Large intestine (tissue), 3 donors: ENCODE measurements around the gene ARL15. TPM values are rescaled to one million over a fixed set of nuclear protein-coding genes. Genes with fewer than 3 reads are reported as not detected.

Source experiments
- DNase-seq, 2 donors: peaks; one replicate each; pipeline versions ENCODE4 v3.0.0 to v3.0.0-alpha.2; 2013
- H3K27ac ChIP-seq: one replicate; pipeline ENCODE4 v1.5.1; 2013; ENCODE audit warnings: low read length
- H3K27me3 ChIP-seq: 2 replicates; pipeline ENCODE4 v1.6.1; 2013; ENCODE audit warnings: low read length; ENCODE audit not compliant: control insufficient read depth, insufficient read depth
- H3K36me3 ChIP-seq: 2 replicates; pipeline ENCODE4 v1.6.1; 2013; ENCODE audit warnings: low read length; ENCODE audit not compliant: control insufficient read depth, insufficient read depth
- H3K4me1 ChIP-seq: one replicate; pipeline ENCODE4 v1.6.1; 2013; ENCODE audit warnings: low read length; ENCODE audit not compliant: control insufficient read depth, insufficient read depth
- H3K4me3 ChIP-seq: one replicate; pipeline ENCODE4 v1.5.1; 2013; ENCODE audit warnings: low read length
- H3K9me3 ChIP-seq: one replicate; pipeline ENCODE4 v1.6.1; 2013; ENCODE audit warnings: mild to moderate bottlenecking, low read depth, low read length, moderate library complexity; ENCODE audit not compliant: control insufficient read depth
- WGBS: methylation state at CpG from one replicate; pipeline ENCODE4 v1.1.5; 2013; ENCODE audit warnings: low lambda C conversion rate; ENCODE audit not compliant: insufficient coverage; 5-methylcytosine and 5-hydroxymethylcytosine counted together
- polyA plus RNA-seq: library from polyadenylated mRNA; unstranded; fragments of 120-200 nt; gene quantifications from one replicate; pipeline ENCODE4 v1.2.1, GENCODE V29; 2013

The ARL15 gene
- polyA plus RNA-seq, 1 donor = 41.5 TPM

DNA sequence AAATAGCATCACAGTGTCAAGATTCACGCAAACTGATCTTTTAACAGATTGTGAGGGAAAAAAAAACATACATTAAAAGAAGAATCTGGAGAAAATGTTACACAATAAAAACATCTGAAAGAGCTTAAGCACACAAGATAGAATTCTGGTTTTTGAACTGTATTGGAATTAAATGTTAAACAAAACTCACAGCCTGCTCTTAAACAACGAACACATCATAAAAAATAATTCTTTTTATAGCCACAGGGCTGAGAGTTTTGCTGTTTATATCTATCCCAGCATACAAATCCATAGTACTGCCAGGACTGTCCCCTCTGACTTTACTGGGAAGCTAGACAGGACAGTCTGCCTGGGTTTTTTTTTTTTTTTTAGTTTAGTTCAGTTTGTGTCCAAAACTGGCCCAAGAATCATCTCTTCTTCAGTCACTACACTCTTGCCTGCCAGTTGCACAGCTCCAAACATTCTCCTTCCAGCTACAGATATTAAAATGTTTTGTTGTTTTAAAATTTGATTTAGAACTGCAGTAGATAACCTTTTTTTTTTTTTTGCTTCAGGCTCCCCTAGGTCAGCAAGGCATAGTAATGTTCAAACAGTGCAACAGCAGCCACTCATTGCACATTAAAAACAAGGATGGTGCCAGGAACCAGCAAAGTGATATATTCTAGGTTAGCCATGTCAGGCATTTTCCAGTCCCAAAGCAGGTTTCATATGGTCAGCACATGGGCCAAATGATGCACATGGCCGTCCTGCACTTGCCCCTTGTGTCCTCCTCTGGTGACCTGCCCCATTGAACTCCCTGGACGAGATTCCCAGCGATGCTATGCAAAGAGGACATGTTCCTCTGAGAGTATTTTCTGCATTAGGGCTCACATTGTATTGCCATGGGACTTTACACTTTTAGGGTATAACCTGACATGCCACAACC lies 173.6 kb downstream of the ARL15 start:
- Histone ChIP-seq H3K27ac (no peak overlapping the region), H3K27me3 (no peaks in the 10 kb centered on the region), H3K4me1 (no peaks in the 10 kb centered on the region), H3K4me3 (no peak overlapping the region), H3K36me3 (no peaks in the 10 kb centered on the region), H3K9me3 (no peaks in the 10 kb centered on the region)
- no CpG with 5 or more reads among the region's 5 CpGs for WGBS
- no peak for DNase-seq

DNA sequence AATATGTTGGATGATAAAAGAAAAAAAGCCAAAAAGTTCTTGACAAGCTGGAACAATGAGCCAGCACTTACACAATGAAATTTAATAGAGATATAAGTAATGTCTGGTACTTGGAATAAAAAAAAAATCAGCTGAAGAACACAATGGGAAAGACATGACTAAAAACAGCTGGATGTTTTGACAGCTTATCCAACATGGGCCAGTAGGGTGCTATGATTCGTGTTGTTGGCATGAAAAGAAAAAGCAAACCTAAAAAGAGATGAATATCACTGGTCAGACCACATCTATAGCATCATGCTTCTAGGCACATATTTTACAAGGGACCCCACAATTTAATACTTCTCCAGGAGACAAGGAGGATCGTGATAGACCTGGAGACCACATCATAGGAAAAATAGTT lies 175.3 kb downstream of the ARL15 start:
- WGBS = no CpG with 5 or more reads among the region's 2 CpGs
- Histone ChIP-seq H3K4me1 (no peaks in the 10 kb centered on the region), H3K9me3 (no peaks in the 10 kb centered on the region)

DNA sequence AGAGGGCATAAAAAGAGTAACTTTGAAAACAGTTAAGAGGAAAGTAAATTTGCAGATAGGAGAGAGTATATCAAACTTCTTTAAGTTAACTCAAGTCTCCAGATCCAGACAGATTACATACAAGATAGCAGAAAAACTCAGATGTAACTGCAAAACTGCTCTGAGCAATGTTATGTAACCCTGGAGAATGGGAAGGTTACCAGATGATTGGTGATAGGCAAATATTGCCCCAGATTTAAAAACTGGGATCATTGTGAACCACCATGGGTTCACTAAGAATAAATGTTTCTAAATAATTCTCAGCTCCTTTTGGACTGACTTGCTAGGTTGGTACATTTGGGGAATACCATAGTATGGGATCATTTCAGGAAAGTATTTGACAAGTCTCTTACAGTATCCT lies 176.5 kb downstream of the ARL15 start:
- Histone ChIP-seq H3K4me3 (no peak overlapping the region), H3K4me1 (no peaks in the 10 kb centered on the region), H3K27me3 (no peaks in the 10 kb centered on the region), H3K27ac (no peak overlapping the region), H3K9me3 (no peaks in the 10 kb centered on the region), H3K36me3 (no peaks in the 10 kb centered on the region)
- no peak for DNase-seq

More for the DNA sequence above, 175.3 kb downstream of the ARL15 start:
- H3K27ac ChIP-seq = no peak overlapping the region
- no peaks in the 10 kb centered on the region for H3K36me3 ChIP-seq
- no peak for DNase-seq
- H3K27me3 ChIP-seq = no peaks in the 10 kb centered on the region
- no peak overlapping the region for H3K4me3 ChIP-seq

DNA sequence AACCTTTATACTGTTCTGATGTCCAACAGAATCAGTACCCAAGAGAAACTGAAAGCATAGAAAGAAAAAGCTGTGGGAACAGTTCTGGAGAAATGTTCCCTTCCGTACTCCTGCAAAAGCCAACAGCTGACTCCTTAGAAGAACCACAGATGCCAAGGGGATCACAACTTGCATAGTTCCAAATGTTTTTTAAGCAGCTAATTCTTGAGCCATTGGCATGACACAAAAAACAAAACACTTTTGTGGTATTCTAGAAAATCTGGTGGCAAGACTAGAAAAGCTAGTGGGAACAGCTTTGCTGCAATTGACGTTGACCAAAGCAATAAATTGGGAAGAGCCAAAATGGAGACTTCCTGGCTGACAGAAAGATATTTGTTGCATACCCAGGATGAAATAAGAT lies 189.9 kb downstream of the ARL15 start:
- H3K27ac ChIP-seq = no peak overlapping the region

DNA sequence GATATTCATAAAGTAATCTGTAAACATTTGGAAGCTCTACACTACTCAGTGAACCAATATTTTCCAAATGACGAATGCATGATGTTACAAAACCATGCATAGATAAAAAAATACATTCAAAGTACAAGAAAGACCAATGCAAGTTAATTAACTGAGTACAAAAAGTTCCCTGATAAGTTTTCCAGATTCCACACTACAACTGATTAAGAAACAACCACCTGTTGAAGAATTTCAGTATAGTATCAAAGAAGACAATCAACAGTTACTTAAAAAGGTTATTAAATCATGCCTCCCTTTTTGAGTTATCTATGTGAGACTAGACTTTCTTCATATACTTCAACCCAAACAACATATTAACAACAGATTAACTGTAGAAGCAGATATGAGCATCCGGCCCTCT lies 192.4 kb downstream of the ARL15 start:
- H3K4me3 ChIP-seq = no peak overlapping the region
- H3K36me3 ChIP-seq = peaks cover under 1% of the 10 kb centered on the region
- no CpG with 5 or more reads among the region's 2 CpGs for WGBS
- no peak for DNase-seq
- H3K27ac ChIP-seq = no peak overlapping the region
- no peaks in the 10 kb centered on the region for H3K27me3 ChIP-seq
- no peaks in the 10 kb centered on the region for H3K9me3 ChIP-seq
- no peaks in the 10 kb centered on the region for H3K4me1 ChIP-seq

More for the DNA sequence above, 189.9 kb downstream of the ARL15 start:
- no peaks in the 10 kb centered on the region for H3K9me3 ChIP-seq
- H3K4me1 ChIP-seq = no peaks in the 10 kb centered on the region
- H3K36me3 ChIP-seq = no peaks in the 10 kb centered on the region
- DNase-seq = no peak
- WGBS = no CpG with 5 or more reads among the region's 2 CpGs
- no peak overlapping the region for H3K4me3 ChIP-seq
- H3K27me3 ChIP-seq = no peaks in the 10 kb centered on the region

DNA sequence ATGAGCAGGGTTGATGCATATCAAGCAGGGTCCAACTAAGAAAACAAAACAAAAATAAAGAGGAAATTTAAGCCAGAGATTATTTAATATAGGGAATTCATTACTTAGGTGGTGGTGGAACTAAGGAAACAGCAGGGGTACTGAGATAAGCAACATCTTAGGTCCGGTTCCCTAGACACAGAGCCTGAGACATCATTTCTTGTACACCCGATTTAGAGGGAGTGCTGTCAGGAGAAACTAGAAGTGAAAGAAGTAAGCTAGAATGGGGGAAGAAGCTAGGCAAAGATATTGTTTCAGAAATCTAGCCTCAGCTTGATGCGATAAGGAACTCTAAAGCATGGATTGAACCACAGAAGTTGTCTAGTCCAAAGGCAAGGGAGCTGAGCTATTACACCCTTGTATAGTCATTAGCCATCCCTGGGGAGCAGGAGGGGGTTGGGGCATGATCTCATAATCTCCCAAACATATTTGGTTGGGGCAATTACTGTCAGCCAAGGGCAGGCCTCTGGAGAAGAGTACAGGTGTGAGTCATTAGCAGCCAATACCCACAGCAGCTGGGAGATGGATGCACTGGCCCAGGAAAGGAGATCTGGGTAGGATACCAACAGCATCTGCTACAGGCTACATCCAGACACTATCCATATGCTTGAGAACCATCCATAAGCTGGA lies 194.5 kb downstream of the ARL15 start:
- WGBS = 100% methylated on average over 1 of the region's 3 CpGs
- no peaks in the 10 kb centered on the region for H3K9me3 ChIP-seq
- no peaks in the 10 kb centered on the region for H3K4me1 ChIP-seq
- no peak overlapping the region for H3K27ac ChIP-seq
- no peak overlapping the region for H3K4me3 ChIP-seq
- H3K36me3 ChIP-seq = peaks cover 8% of the 10 kb centered on the region
- no peak for DNase-seq
- H3K27me3 ChIP-seq = no peaks in the 10 kb centered on the region

DNA sequence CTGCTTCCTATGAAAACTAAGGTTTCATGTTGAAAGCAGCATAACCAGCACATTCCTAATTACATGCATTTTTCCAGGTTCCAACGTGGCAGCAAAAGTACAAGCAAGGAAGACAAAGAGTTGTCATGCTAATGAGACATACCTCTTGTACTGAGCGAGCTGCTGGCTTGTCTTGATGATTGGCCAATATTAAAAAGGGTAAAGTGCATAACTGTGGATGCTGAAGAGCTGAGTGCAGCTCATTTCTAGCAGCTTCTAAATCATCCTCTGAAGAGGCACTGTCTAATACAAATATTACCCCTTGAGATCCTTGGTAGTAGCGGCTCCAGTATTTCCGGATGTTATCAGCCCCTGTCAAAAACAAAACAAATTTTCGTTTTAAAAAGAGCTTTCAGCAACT lies 197.3 kb downstream of the ARL15 start:
- H3K9me3 ChIP-seq = no peaks in the 10 kb centered on the region
- DNase-seq = no peak
- no peaks in the 10 kb centered on the region for H3K4me1 ChIP-seq
- no peaks in the 10 kb centered on the region for H3K27me3 ChIP-seq
- WGBS = 79% methylated on average over 4 of the region's 5 CpGs
- peaks cover 8% of the 10 kb centered on the region for H3K36me3 ChIP-seq
- no peak overlapping the region for H3K4me3 ChIP-seq
- H3K27ac ChIP-seq = no peak overlapping the region

DNA sequence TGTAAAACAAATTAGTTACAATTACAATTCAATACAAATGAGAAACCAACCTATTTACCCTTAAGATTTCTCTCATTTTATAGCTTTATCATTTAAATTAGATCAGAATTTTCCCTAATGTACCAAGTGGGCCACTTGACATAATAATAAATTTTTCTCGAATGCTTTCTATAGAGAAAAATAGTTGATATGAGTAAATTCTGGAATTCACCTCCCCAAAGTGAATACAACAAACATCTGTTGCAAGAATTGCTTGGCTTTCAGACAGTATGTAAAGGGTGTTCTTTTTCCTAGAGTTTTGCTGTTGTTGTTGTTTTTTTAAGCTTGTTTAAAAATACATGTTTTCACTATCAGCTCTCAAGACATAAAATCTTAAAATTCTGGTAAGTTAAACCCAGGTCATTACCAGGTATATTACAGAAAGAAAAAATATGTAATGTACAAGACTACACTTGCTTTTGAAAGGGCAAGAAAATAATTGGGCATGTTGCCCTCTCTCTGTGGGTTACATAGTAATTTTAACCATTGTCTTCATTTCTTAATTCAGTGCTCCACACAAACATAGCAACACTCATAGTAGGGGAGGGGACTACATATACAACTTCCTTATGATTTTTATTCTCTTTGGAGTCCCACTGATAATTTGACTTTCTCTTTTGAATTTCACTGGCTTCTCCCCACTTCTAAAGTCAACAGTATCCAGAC lies 200.6 kb downstream of the ARL15 start:
- no CpG with 5 or more reads among the region's 1 CpG for WGBS
- no peak overlapping the region for H3K4me3 ChIP-seq
- H3K27ac ChIP-seq = no peak overlapping the region
- peaks cover 11% of the 10 kb centered on the region for H3K36me3 ChIP-seq
- no peaks in the 10 kb centered on the region for H3K27me3 ChIP-seq
- no peaks in the 10 kb centered on the region for H3K9me3 ChIP-seq
- no peaks in the 10 kb centered on the region for H3K4me1 ChIP-seq
- DNase-seq = no peak

DNA sequence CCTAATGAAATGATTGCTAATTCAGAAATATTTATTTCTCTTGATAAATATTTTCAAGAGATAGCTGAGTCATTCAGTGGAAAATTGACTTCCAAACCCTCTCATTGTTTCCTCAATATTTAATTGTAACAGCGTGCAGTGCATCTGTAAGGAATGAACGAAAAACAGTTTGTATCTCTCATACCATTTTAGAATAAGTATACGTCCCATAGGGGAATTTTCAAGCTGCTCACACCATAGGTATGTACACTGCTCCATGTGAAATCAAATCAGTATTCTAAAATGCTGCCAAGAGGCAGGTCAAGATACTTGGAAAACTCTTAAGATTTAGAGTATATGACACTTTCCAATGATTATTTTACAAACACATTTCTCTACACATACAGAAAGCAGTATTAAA lies 202.2 kb downstream of the ARL15 start:
- Histone ChIP-seq H3K9me3 (no peaks in the 10 kb centered on the region), H3K36me3 (peaks cover 11% of the 10 kb centered on the region), H3K4me3 (no peak overlapping the region), H3K4me1 (no peaks in the 10 kb centered on the region), H3K27me3 (no peaks in the 10 kb centered on the region), H3K27ac (no peak overlapping the region)
- DNase-seq = no peak
- 100% methylated on average over 3 of the region's 3 CpGs for WGBS

DNA sequence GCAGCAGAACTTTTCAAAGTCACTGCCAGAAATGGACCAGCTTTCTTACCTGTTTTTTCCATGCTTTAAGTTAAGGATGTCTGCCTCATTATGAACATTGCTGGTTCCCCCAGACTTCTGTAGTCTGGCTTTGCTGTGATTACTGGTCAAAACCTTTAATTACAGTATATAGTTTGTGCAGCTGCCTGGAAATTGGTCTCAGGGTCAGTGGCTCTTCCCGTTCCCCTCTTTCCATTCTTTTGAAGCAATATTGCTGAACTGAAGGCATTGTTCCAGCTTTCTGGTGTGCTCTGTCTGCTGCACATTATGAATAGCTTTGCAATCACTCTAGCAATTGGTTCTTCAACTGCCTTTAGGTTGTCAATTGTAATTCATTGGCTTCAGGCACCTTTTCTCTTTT lies 206.5 kb downstream of the ARL15 start:
- no CpG with 5 or more reads among the region's 1 CpG for WGBS
- Histone ChIP-seq H3K36me3 (peaks cover 3% of the 10 kb centered on the region), H3K27ac (no peak overlapping the region), H3K9me3 (no peaks in the 10 kb centered on the region), H3K27me3 (no peaks in the 10 kb centered on the region), H3K4me3 (no peak overlapping the region), H3K4me1 (no peaks in the 10 kb centered on the region)
- DNase-seq = no peak
